8988T (cell line): Measurements from ENCODE around the gene BFSP2.
A peak's percentile ranks its signal among the peaks of the same experiment; 100 is the strongest.

ENCODE experiments used
- DNase-seq: peaks from one replicate; pipeline ENCODE4 v3.0.0; 2011

The BFSP2 gene

GRCh38 chr3:133400006-133400515, at the start of gene BFSP2:
TSS of gene BFSP2 (plus strand) at chr3:133400056. CDS start at chr3:133400084, 28 bp downstream.
- DNase-seq, result no peak

- DNase-seq, result no peak
These were observed 45.1 kb upstream of the BFSP2 start for GRCh38 chr3:133354721-133355120.

GRCh38 chr3:133360476-133360875, 39.4 kb upstream of the BFSP2 start:
- DNase-seq, result no peak

GRCh38 chr3:133361011-133361410, 38.8 kb upstream of the BFSP2 start:
- no peak for DNase-seq

GRCh38 chr3:133361435-133361834, 38.4 kb upstream of the BFSP2 start:
- no peak for DNase-seq

- DNase-seq, result no peak
These were observed 37.3 kb upstream of the BFSP2 start for GRCh38 chr3:133362539-133362938.

- DNase-seq, result no peak
These were observed 35.2 kb upstream of the BFSP2 start for GRCh38 chr3:133364704-133365103.

- DNase-seq, result no peak
These were observed 32.9 kb upstream of the BFSP2 start for GRCh38 chr3:133366921-133367320.

- no peak for DNase-seq
These were observed 32.5 kb upstream of the BFSP2 start for GRCh38 chr3:133367403-133367802.

GRCh38 chr3:133367956-133368355, 31.9 kb upstream of the BFSP2 start:
- no peak for DNase-seq

GRCh38 chr3:133368371-133369067, 31.3 kb upstream of the BFSP2 start:
- DNase-seq, result no peak

- no peak for DNase-seq
These were observed 30.8 kb upstream of the BFSP2 start for GRCh38 chr3:133369068-133369440.

GRCh38 chr3:133371181-133371580, 28.7 kb upstream of the BFSP2 start:
- no peak for DNase-seq

- DNase-seq, result no peak
These were observed 28.2 kb upstream of the BFSP2 start for GRCh38 chr3:133371676-133372075.

GRCh38 chr3:133374708-133375402, 25.0 kb upstream of the BFSP2 start:
- no peak for DNase-seq

- no peak for DNase-seq
These were observed 24.5 kb upstream of the BFSP2 start for GRCh38 chr3:133375403-133375745.

GRCh38 chr3:133376810-133377209, 23.0 kb upstream of the BFSP2 start:
- no peak for DNase-seq

GRCh38 chr3:133377396-133377795, 22.5 kb upstream of the BFSP2 start:
- peak; percentile 60 for DNase-seq

GRCh38 chr3:133379926-133380325, 19.9 kb upstream of the BFSP2 start:
- DNase-seq, result no peak

- no peak for DNase-seq
These were observed 19.2 kb upstream of the BFSP2 start for GRCh38 chr3:133380481-133381225.

- DNase-seq, result no peak
These were observed 18.3 kb upstream of the BFSP2 start for GRCh38 chr3:133381346-133382109.

- no peak for DNase-seq
These were observed 16.7 kb upstream of the BFSP2 start for GRCh38 chr3:133383175-133383574.

GRCh38 chr3:133383741-133384140, 16.1 kb upstream of the BFSP2 start:
- DNase-seq, result no peak
